ENCODE data around the gene C4orf51.

GRCh38 chr4:145760176-145760575, 80.2 kb downstream of the C4orf51 start:
- TF ChIP-seq GATA2 (CRISPR knock-in tag; IDR thresholded peaks at IDR 0.05): no peak
- no peak for TF ChIP-seq SIN3A (IDR thresholded peaks at IDR 0.05; ENCODE audit: borderline replicate concordance, low read depth, low read length)
- no peak for TF ChIP-seq POLR2AphosphoS5 (IDR thresholded peaks at IDR 0.05; ENCODE audit: low read depth, low read length)
- TF ChIP-seq EP300 (IDR thresholded peaks at IDR 0.05; ENCODE audit: borderline replicate concordance in 1 of 2, low read depth in 1 of 2, low read length in 1 of 2): no peak
- no peak for TF ChIP-seq SMC3 (IDR thresholded peaks at IDR 0.05; ENCODE audit: low read depth, low read length)
- no peak for TF ChIP-seq EZH2phosphoT487 (IDR thresholded peaks at IDR 0.05; ENCODE audit: borderline replicate concordance, low read depth)
- TF ChIP-seq, protein P1, sequence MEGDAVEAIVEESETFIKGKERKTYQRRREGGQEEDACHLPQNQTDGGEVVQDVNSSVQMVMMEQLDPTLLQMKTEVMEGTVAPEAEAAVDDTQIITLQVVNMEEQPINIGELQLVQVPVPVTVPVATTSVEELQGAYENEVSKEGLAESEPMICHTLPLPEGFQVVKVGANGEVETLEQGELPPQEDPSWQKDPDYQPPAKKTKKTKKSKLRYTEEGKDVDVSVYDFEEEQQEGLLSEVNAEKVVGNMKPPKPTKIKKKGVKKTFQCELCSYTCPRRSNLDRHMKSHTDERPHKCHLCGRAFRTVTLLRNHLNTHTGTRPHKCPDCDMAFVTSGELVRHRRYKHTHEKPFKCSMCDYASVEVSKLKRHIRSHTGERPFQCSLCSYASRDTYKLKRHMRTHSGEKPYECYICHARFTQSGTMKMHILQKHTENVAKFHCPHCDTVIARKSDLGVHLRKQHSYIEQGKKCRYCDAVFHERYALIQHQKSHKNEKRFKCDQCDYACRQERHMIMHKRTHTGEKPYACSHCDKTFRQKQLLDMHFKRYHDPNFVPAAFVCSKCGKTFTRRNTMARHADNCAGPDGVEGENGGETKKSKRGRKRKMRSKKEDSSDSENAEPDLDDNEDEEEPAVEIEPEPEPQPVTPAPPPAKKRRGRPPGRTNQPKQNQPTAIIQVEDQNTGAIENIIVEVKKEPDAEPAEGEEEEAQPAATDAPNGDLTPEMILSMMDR (IDR thresholded peaks at IDR 0.05): no peak
- TF ChIP-seq, protein P2, sequence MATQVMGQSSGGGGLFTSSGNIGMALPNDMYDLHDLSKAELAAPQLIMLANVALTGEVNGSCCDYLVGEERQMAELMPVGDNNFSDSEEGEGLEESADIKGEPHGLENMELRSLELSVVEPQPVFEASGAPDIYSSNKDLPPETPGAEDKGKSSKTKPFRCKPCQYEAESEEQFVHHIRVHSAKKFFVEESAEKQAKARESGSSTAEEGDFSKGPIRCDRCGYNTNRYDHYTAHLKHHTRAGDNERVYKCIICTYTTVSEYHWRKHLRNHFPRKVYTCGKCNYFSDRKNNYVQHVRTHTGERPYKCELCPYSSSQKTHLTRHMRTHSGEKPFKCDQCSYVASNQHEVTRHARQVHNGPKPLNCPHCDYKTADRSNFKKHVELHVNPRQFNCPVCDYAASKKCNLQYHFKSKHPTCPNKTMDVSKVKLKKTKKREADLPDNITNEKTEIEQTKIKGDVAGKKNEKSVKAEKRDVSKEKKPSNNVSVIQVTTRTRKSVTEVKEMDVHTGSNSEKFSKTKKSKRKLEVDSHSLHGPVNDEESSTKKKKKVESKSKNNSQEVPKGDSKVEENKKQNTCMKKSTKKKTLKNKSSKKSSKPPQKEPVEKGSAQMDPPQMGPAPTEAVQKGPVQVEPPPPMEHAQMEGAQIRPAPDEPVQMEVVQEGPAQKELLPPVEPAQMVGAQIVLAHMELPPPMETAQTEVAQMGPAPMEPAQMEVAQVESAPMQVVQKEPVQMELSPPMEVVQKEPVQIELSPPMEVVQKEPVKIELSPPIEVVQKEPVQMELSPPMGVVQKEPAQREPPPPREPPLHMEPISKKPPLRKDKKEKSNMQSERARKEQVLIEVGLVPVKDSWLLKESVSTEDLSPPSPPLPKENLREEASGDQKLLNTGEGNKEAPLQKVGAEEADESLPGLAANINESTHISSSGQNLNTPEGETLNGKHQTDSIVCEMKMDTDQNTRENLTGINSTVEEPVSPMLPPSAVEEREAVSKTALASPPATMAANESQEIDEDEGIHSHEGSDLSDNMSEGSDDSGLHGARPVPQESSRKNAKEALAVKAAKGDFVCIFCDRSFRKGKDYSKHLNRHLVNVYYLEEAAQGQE (IDR thresholded peaks at IDR 0.05; ENCODE audit: low read depth, low read length): no peak
- no peak for TF ChIP-seq RAD21 (IDR thresholded peaks at IDR 0.05; ENCODE audit: low read length)
- TF ChIP-seq, protein P3, sequence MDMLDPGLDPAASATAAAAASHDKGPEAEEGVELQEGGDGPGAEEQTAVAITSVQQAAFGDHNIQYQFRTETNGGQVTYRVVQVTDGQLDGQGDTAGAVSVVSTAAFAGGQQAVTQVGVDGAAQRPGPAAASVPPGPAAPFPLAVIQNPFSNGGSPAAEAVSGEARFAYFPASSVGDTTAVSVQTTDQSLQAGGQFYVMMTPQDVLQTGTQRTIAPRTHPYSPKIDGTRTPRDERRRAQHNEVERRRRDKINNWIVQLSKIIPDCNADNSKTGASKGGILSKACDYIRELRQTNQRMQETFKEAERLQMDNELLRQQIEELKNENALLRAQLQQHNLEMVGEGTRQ (IDR thresholded peaks at IDR 0.05; ENCODE audit: borderline replicate concordance, low read depth, low read length): no peak
